NCI-H748 (cell line): ENCODE data around the gene PFKFB3.

ENCODE experiments used
- DNase-seq: peaks from one replicate; lab custom pipeline; 2025; ENCODE audit not compliant: unreplicated experiment; lab: John Stamatoyannopoulos, UW

PFKFB3 gene

GRCh38 chr10:6299743-6300105 lies 97.0 kb downstream of the PFKFB3 start:
- no peak for DNase-seq

GRCh38 chr10:6300106-6300783 lies 97.5 kb downstream of the PFKFB3 start:
- DNase-seq: no peak

- no peak for DNase-seq
These were observed 98.2 kb downstream of the PFKFB3 start for GRCh38 chr10:6300784-6301460.

GRCh38 chr10:6301488-6302075 lies 98.8 kb downstream of the PFKFB3 start:
- DNase-seq: no peak
